ENCODE measurements around the gene UBAC2. TPM values are rescaled to one million over a fixed set of nuclear protein-coding genes. Genes with fewer than 3 reads are reported as not detected.
A peak's percentile ranks its signal among the peaks of the same experiment; 100 is the strongest.

The UBAC2 gene
- total and polyA plus RNA-seq, 11 donors: 32.6 to 66.9 (median 48.5) TPM

DNA sequence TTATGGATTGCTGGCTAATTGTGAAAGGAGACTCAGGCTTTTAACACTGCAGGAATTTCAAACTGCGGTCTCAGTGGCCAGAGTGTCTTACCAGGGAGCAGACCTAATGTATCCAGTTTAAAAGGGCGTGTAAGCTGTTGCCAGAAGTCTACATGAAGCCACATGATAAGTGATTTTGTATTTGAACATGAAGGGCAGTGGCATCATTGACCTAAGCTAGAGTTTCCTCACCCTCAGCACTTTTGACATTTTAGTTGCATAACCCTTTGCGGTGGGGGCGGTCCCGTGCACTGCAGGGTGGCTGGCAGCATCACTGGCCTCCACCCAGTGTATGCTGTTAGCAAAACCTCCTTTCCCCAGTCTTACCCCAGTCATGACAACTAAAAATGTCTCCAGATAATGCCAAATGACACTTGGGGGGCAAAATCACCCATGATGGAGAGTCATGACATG is 81.2 kb downstream of the UBAC2 start:
- TF ChIP-seq CTCF (IDR thresholded peaks at IDR 0.05): no peak
- no peak for TF ChIP-seq POLR2A (IDR thresholded peaks at IDR 0.05)
- H3K9me3 ChIP-seq: no peaks in the 10 kb centered on the region
- H3K4me1 ChIP-seq: peaks cover 0 to 100% (median 33%) of the 10 kb centered on the region in 12 donors
- intact Hi-C loops (cut with DNase I): loop anchor here in 1 of 10 donors (10.0 kb wide), 1 partner anchor 103 kb away; no protein-coding TSS in a partner anchor
- no peaks in the 10 kb centered on the region for H3K27me3 ChIP-seq
- ATAC-seq (peak; percentile 21 to 84 (median 66)), DNase-seq (peak; percentile 42 to 76 (median 63))
- peak overlapping the region in 1 of 12 donors; percentile 21 for H3K4me3 ChIP-seq
- peak overlapping the region; percentile 9 to 91 (median 38) for H3K27ac ChIP-seq
- peaks cover 0 to 10% (median 0%) of the 10 kb centered on the region in 9 donors for H3K36me3 ChIP-seq
- 83 to 94% (median 87%) methylated on average over 2 to 5 of the region's 5 CpGs for WGBS, 4 donors

- peak in 1 of 4 donors; percentile 6 for ATAC-seq
These were observed 81.9 kb downstream of the UBAC2 start for GRCh38 chr13:99282264-99283231.

DNA sequence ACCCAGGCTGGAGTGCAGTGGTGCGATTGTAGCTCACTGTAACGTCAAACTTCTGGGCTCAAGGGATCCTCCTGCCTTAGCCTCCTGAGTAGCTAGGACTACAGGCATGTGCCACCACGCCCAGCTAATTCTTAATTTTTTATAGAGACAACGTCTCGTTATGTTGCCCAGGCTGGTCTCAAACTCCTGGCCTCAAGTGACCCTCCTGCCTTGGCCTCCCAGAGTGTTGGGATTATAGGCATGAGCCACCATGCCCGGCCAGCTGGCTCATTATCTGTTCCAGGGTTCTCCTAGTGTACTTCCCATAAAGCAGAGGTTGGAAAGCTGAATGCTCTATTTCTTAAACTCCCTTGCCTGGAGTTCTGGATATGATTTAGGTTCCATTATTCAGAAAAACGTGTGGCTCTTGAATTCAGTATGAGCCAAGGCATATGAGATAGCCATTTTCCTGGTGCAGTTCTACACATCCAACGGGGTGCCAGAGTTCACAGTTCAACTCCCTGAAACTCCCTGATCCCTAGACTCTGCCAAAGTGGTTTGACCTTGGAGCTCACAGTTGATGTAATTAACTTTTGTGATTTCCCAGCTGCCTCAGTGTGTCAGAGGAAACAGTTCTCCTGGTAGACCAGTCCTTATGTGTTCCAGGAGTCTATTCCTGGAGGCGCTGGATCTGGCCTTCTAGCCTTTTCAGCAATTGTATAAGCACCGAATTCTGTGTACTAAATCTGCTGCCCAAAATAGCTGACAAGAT is 85.0 kb downstream of the UBAC2 start:
- DNase-seq: peak in 2 of 5 donors; percentile 17 to 37
- H3K9me3 ChIP-seq: no peaks in the 10 kb centered on the region
- peak overlapping the region in 11 of 12 donors; percentile 45 to 73 (median 63) for H3K27ac ChIP-seq
- no peak for TF ChIP-seq CTCF (IDR thresholded peaks at IDR 0.05)
- TF ChIP-seq POLR2A (IDR thresholded peaks at IDR 0.05): no peak
- ATAC-seq: peak; percentile 49 to 84 (median 68)
- peaks cover 0 to 97% (median 47%) of the 10 kb centered on the region in 12 donors for H3K4me1 ChIP-seq
- intact Hi-C loops (cut with DNase I): loop anchor here in 1 of 10 donors (10.0 kb wide), 1 partner anchor 99 kb away; no protein-coding TSS in a partner anchor
- WGBS, 4 donors: 64 to 67% (median 66%) methylated on average over 10 of the region's 10 CpGs
- no peaks in the 10 kb centered on the region for H3K27me3 ChIP-seq
- H3K36me3 ChIP-seq: peaks cover 0 to 7% (median 0%) of the 10 kb centered on the region in 9 donors
- H3K4me3 ChIP-seq: no peak overlapping the region

More at GRCh38 chr13:99282264-99283231, 81.9 kb downstream of the UBAC2 start:
- Histone ChIP-seq H3K9me3 (no peaks in the 10 kb centered on the region), H3K4me3 (no peak overlapping the region), H3K27me3 (no peaks in the 10 kb centered on the region), H3K27ac (peak overlapping the region; percentile 9 to 91 (median 38)), H3K36me3 (peaks cover 0 to 12% (median 0%) of the 10 kb centered on the region in 9 donors), H3K4me1 (peaks cover 0 to 100% (median 36%) of the 10 kb centered on the region in 12 donors)
- 37 to 43% (median 41%) methylated on average over 1 of the region's 1 CpG for WGBS, 4 donors
- intact Hi-C loops (cut with DNase I): loop anchor here in 1 of 10 donors (10.0 kb wide), 1 partner anchor 102 kb away; no protein-coding TSS in a partner anchor
- DNase-seq: no peak
- TF ChIP-seq POLR2A (IDR thresholded peaks at IDR 0.05): no peak

- H3K27ac ChIP-seq: peak overlapping the region in 5 of 12 donors; percentile 14 to 74 (median 40)
These were observed 86.9 kb downstream of the UBAC2 start for GRCh38 chr13:99287551-99287950.

More at GRCh38 chr13:99287551-99287950, 86.9 kb downstream of the UBAC2 start:
- peaks cover 0 to 5% (median 0%) of the 10 kb centered on the region in 9 donors for H3K36me3 ChIP-seq
- H3K27me3 ChIP-seq: no peaks in the 10 kb centered on the region
- peaks cover 0 to 78% (median 38%) of the 10 kb centered on the region in 12 donors for H3K4me1 ChIP-seq
- WGBS, 4 donors: 56 to 73% (median 61%) methylated on average over 4 of the region's 4 CpGs
- TF ChIP-seq CTCF (IDR thresholded peaks at IDR 0.05) (no peak), POLR2A (IDR thresholded peaks at IDR 0.05) (no peak)
- H3K9me3 ChIP-seq: no peaks in the 10 kb centered on the region
- DNase-seq (no peak), ATAC-seq (peak in 1 of 4 donors; percentile 25)
- H3K4me3 ChIP-seq: no peak overlapping the region
- intact Hi-C loops (cut with DNase I): loop anchor here in 1 of 10 donors (10.0 kb wide), 1 partner anchor 97 kb away; no protein-coding TSS in a partner anchor

Data from heart left ventricle (tissue), 16 donors.